ENCODE measurements around the gene DPYSL4.

The DPYSL4 gene

DNA sequence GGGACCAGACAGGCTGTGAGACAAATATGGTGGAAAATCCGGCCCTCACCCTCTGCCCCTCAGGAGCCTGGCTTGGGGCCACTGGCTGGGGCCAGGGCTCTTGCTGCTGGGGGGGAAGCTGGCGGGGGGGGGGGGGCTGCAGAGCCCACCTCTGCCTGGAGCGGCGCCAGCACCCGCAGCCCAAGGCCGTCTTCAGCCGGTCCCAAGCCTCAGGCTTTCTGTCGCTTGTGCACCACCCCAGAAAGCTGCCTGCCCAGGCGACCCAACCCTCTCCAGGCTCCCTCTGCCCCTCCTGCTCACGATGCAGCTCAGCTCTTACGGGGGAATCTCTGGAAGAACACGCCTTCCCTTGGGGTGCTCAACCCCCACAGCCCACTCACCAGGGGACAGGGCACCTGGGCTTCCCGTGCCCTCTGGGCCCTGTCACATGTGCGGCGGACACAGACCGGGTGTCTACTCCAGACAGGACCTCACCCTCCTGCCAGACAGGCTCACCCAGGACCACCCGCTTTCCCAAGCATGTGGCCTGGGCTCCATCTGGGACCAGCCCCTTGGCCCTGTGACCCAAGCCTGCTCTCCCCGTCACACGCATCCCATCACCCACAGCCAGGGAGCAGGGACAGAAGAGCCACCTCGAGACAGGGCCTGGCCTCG is 43.9 kb downstream of the DPYSL4 start:
- DNase-seq = no peak

- no peak for DNase-seq
Observed at GRCh38 chr10:132231656-132232022, 44.9 kb downstream of the DPYSL4 start.

DNA sequence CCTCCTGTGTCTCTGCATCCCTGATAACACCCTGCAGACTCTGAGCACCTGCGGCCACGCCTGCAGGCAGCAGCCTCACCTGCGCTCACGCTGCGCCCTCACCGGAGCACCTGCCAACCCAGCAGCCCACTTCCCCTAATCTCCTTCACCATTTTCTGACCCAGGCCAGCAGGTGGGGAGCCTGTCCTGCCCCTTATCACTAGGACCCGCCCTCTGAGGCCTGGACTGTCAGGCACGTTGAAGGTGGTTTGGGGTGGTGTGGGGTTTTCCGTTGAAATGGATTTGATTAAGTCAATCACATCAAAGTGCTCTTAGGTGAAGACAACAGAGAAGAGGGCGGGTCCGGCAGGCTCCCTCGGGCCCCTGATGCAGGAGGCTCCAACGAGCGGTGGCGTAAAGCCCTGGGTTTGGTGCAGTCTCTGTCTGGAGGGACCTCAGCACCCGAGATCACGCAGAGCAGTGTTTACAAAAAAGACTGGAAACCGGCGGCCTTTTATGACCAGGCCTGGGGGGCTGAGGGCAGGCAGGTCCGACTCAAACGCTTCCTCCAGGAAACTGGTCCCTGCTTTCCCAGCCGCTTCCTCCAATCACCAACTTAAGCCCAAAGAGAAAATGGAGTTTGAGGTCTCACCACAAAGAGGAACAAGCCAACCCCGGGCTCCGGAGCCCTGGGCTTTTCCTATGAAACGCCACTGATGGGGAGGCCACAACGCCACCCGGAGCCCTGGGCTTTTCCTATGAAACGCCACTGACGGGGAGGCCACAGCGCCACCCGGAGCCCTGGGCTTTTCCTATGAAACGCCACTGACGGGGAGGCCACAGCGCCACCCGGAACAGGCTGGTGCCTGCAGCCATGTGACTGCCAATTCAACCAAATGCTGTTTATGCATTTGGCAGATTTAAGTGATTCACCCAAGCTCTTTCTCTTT is 45.5 kb downstream of the DPYSL4 start:
- DNase-seq = no peak

DNA sequence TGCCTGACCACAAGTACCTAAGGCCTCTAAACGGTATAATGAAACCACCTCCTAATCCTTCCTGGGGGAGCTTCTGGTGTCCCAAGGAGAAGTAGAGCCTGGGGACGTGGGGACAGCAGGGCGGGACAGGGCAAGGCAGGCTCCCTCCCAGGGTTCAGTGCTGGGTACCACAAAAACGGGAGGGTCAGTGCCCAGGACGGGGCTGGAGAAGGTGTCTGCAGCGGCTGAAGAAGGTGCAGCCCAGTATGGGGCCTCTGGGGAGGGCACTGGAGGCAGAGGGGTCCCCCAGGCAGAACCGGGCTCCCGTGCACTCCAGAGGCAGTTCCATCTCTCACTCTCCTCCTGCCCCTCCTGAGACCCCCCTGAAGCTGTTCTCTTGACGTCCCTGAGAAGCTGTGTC is 46.2 kb downstream of the DPYSL4 start:
- DNase-seq = no peak

GRCh38 chr10:132233501-132234085 is 46.8 kb downstream of the DPYSL4 start:
- no peak for DNase-seq

DNA sequence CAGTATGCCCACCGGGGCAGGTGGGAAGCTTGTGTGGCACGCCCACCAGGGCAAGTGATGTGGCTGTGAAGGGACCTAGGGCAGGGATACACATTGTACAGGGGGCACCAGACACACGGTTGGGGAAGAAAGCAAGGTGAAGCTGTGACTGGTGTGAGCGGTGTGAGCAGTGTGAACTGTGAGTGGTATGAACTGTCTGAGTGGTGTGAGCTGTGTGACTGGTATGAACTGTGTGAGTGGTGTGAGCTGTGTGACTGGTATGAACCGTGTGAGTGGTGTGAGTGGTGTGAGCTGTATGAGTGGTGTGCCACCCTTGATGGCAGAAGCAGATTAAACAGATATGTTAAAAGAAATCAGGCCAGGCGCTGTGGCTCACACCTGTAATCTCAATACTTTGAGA is 48.1 kb downstream of the DPYSL4 start:
- no peak for DNase-seq

DNA sequence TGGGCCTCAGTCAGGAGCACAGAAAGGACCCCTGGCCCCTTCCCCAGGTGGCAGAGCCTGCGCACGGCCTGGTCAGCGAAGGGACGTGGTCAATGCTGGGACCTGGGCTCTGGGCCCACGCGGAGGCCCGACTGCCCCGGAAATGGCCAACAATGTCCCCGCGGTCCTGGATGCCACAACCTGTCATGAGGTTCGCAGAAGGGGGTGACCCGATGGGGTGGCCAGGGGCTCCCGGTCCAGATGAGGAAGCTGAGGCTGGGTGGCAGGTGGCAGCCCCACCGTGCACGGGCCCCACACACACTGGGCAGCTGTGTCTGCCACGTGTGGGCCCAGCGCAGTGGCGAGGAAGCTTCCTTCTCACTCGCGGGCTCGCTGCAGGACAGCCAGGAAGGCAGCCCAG is 49.4 kb downstream of the DPYSL4 start:
- no peak for DNase-seq

GRCh38 chr10:132236881-132237280 is 50.1 kb downstream of the DPYSL4 start:
- DNase-seq = no peak

- DNase-seq = no peak
Observed at GRCh38 chr10:132237396-132237795, 50.6 kb downstream of the DPYSL4 start.

GRCh38 chr10:132237871-132238270 is 51.1 kb downstream of the DPYSL4 start:
- no peak for DNase-seq

GRCh38 chr10:132238371-132239125 is 51.8 kb downstream of the DPYSL4 start:
- DNase-seq = no peak

DNA sequence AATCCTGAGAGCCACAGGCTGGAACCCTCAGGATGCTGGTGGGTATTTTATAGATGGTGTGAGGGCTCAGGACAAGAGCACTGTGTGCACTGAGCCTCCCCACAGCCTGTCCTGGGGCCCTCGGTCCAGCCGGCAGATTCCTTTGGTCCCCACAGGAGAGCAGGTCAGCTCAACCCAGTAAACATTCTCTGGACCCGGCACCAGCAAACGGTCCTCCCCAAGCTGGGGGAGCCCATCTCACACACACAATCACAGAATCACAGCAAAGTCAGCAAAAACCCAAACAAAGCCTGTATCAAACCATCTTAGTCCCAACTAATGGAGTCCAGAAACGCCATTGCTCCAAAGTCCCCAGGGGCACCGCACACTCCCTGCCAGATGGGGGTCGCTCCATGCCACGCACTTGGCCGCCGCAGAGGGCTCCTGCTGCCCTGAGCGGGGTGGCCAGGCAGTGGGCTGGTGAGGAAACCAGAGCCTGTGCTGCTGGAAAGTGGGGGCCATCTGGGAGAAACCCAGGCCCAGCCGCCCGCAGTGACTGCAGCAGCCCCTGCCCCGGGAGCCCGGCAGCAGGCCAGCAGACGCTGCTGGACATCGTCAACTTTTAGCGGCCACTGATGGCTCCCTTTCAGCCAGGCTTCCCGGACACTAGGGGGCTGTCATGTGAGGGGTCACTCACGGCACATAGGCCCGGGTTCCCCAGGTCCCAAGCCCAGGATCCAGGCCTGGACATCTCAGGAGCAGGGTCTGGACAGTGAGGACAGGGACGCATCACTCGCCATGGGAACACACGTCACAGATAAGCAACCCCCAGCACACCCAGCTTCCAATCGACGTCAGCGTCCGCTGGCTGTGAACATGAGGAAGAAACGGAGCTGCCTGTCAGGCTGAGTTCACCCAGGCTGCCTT is 52.6 kb downstream of the DPYSL4 start:
- no peak for DNase-seq

DNA sequence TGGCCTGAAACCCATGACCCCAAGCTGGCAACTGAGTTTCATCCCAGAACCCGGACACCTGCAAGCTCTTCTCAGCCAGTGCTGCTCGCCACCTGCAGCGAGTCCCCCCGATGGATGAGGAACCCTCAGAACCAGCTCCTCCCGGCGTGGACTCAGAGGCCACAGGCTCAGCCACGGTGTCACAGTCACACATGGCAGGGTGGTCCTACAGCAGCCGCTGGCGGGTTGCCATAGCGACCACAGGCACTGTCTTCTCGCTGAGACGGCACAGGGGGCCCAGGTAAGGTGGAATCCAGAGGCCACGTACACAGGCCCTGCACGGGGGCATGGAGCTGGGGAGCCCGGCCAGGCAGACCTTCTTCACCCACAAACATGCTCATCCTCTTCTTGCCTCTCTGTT is 53.4 kb downstream of the DPYSL4 start:
- DNase-seq = no peak

- DNase-seq = no peak
Observed at GRCh38 chr10:132240581-132240980, 53.8 kb downstream of the DPYSL4 start.

GRCh38 chr10:132241086-132241485 is 54.3 kb downstream of the DPYSL4 start:
- no peak for DNase-seq

GRCh38 chr10:132241496-132241895 is 54.7 kb downstream of the DPYSL4 start:
- DNase-seq = no peak

GRCh38 chr10:132242103-132242840 is 55.5 kb downstream of the DPYSL4 start:
- DNase-seq = no peak

- no peak for DNase-seq
Observed at GRCh38 chr10:132243141-132243540, 56.4 kb downstream of the DPYSL4 start.

GRCh38 chr10:132243626-132244025 is 56.9 kb downstream of the DPYSL4 start:
- DNase-seq = no peak

DNA sequence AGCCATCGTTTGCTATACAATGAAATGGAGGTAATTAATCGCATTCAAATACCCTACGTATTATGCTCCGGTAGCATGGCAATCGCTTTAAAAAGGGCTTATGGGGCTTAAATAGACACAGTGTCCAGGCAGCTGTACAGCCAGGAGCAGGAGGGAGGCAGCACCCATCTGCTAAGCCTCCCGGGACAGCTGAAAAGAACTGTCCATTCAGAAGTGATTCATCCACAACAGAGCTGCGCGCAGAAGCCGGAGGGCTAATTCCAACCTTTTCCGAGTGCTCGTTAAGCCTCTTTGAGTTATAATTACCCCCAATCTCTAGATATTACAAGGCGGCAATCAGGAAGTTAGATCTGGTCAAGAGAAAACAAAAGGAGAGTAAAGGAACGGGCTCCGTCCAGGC is 58.3 kb downstream of the DPYSL4 start:
- no peak for DNase-seq

- no peak for DNase-seq
Observed at GRCh38 chr10:132246296-132246695, 59.5 kb downstream of the DPYSL4 start.

Measured in SHP77 treated with DMSO at 0.1 percent for 48 hours (cell line).